Measurements from ENCODE around the gene RARB.

Gene RARB

DNA sequence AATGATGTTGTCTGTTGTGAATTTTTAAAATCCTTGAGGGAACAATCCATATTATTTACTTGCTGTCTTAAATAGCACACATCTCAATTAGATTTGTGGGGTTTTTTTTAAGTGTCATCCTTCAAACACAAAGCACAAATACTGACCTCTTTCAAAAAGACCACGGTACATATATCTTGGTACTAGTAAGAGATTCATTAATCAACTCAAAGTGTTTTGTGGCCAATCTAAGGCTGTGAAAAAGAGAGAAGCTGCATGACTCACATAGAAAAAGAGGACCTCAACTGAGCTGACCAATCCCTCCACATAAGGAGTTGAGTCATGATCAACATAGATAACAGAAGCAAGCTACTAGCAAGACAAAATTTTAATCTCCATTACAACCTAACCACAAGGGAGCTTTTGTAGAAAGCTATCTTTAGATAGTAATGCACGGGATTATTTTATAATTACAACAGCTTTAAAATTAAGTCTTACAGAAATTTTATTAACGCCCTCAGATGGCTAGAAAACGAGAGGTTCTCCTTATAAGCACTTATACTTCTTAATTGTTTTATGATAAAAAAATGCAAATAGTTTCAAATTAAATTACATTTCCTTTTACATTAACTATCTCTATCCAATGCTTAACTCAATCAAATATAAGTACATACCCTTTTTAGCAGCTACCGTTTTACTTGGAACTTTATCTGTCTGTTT lies 176.2 kb downstream of the RARB start:
- peak; percentile 91 for ATAC-seq

GRCh38 chr3:25610167-25610566 lies 182.1 kb downstream of the RARB start:
- TF ChIP-seq ARNTL (CRISPR knock-in tag; IDR thresholded peaks at IDR 0.05; ENCODE audit: borderline replicate concordance, low read depth) (no peak), ZFP30 (CRISPR knock-in tag; IDR thresholded peaks at IDR 0.05) (no peak), ESRRG (CRISPR knock-in tag; IDR thresholded peaks at IDR 0.05) (no peak)
- TF ChIP-seq, protein P1, sequence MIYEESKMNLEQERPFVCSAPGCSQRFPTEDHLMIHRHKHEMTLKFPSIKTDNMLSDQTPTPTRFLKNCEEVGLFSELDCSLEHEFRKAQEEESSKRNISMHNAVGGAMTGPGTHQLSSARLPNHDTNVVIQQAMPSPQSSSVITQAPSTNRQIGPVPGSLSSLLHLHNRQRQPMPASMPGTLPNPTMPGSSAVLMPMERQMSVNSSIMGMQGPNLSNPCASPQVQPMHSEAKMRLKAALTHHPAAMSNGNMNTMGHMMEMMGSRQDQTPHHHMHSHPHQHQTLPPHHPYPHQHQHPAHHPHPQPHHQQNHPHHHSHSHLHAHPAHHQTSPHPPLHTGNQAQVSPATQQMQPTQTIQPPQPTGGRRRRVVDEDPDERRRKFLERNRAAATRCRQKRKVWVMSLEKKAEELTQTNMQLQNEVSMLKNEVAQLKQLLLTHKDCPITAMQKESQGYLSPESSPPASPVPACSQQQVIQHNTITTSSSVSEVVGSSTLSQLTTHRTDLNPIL (CRISPR knock-in tag; IDR thresholded peaks at IDR 0.05; ENCODE audit: low read depth), result no peak
- TF ChIP-seq, protein P2, sequence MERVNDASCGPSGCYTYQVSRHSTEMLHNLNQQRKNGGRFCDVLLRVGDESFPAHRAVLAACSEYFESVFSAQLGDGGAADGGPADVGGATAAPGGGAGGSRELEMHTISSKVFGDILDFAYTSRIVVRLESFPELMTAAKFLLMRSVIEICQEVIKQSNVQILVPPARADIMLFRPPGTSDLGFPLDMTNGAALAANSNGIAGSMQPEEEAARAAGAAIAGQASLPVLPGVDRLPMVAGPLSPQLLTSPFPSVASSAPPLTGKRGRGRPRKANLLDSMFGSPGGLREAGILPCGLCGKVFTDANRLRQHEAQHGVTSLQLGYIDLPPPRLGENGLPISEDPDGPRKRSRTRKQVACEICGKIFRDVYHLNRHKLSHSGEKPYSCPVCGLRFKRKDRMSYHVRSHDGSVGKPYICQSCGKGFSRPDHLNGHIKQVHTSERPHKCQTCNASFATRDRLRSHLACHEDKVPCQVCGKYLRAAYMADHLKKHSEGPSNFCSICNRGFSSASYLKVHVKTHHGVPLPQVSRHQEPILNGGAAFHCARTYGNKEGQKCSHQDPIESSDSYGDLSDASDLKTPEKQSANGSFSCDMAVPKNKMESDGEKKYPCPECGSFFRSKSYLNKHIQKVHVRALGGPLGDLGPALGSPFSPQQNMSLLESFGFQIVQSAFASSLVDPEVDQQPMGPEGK (CRISPR knock-in tag; IDR thresholded peaks at IDR 0.05; ENCODE audit: borderline replicate concordance), result no peak
- no peak for ATAC-seq

More for the DNA sequence above, 176.2 kb downstream of the RARB start:
- no peak for TF ChIP-seq CSDC2 (CRISPR knock-in tag; IDR thresholded peaks at IDR 0.05)
- peak; percentile 38 for TF ChIP-seq ISL1 (CRISPR knock-in tag; IDR thresholded peaks at IDR 0.05)

GRCh38 chr3:25610779-25611178 lies 182.7 kb downstream of the RARB start:
- ATAC-seq, result no peak
- TF ChIP-seq ESRRG (CRISPR knock-in tag; IDR thresholded peaks at IDR 0.05), result no peak
- no peak for TF ChIP-seq TOX (CRISPR knock-in tag; IDR thresholded peaks at IDR 0.05; ENCODE audit: borderline replicate concordance)
- TF ChIP-seq ZNF8 (CRISPR knock-in tag; IDR thresholded peaks at IDR 0.05), result no peak
- TF ChIP-seq, protein P1 (CRISPR knock-in tag; IDR thresholded peaks at IDR 0.05; ENCODE audit: low read depth), result no peak
- TF ChIP-seq TSHZ2 (CRISPR knock-in tag; IDR thresholded peaks at IDR 0.05), result no peak
- TF ChIP-seq SNAI2 (CRISPR knock-in tag; IDR thresholded peaks at IDR 0.05), result no peak
- no peak for TF ChIP-seq BACH2 (CRISPR knock-in tag; IDR thresholded peaks at IDR 0.05; ENCODE audit: borderline replicate concordance)
- TF ChIP-seq, protein P3, sequence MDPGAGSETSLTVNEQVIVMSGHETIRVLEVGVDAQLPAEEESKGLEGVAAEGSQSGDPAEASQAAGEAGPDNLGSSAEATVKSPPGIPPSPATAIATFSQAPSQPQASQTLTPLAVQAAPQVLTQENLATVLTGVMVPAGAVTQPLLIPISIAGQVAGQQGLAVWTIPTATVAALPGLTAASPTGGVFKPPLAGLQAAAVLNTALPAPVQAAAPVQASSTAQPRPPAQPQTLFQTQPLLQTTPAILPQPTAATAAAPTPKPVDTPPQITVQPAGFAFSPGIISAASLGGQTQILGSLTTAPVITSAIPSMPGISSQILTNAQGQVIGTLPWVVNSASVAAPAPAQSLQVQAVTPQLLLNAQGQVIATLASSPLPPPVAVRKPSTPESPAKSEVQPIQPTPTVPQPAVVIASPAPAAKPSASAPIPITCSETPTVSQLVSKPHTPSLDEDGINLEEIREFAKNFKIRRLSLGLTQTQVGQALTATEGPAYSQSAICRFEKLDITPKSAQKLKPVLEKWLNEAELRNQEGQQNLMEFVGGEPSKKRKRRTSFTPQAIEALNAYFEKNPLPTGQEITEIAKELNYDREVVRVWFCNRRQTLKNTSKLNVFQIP (CRISPR knock-in tag; IDR thresholded peaks at IDR 0.05; ENCODE audit: borderline replicate concordance, low read depth), result no peak

- no peak for ATAC-seq
- TF ChIP-seq ESRRG (CRISPR knock-in tag; IDR thresholded peaks at IDR 0.05), result no peak
- TF ChIP-seq TOX (CRISPR knock-in tag; IDR thresholded peaks at IDR 0.05; ENCODE audit: borderline replicate concordance), result no peak
- TF ChIP-seq CSDC2 (CRISPR knock-in tag; IDR thresholded peaks at IDR 0.05), result no peak
- TF ChIP-seq PPARA (CRISPR knock-in tag; IDR thresholded peaks at IDR 0.05; ENCODE audit: borderline replicate concordance), result no peak
- TF ChIP-seq ZNF70 (CRISPR knock-in tag; IDR thresholded peaks at IDR 0.05), result no peak
- TF ChIP-seq OSR1 (CRISPR knock-in tag; IDR thresholded peaks at IDR 0.05), result no peak
- TF ChIP-seq ZNF565 (CRISPR knock-in tag; conservative IDR thresholded peaks at IDR 0.05; ENCODE audit: low read depth), result no peak
- TF ChIP-seq ARNTL (CRISPR knock-in tag; IDR thresholded peaks at IDR 0.05; ENCODE audit: borderline replicate concordance, low read depth), result no peak
- no peak for TF ChIP-seq GLIS3 (CRISPR knock-in tag; IDR thresholded peaks at IDR 0.05)
- TF ChIP-seq ISL1 (CRISPR knock-in tag; IDR thresholded peaks at IDR 0.05), result no peak
- TF ChIP-seq ZC3H10 (CRISPR knock-in tag; IDR thresholded peaks at IDR 0.05), result no peak
- no peak for TF ChIP-seq TSHZ2 (CRISPR knock-in tag; IDR thresholded peaks at IDR 0.05)
- TF ChIP-seq ZNF8 (CRISPR knock-in tag; IDR thresholded peaks at IDR 0.05), result no peak
- TF ChIP-seq, protein P3 (CRISPR knock-in tag; IDR thresholded peaks at IDR 0.05; ENCODE audit: borderline replicate concordance, low read depth), result no peak
- no peak for TF ChIP-seq RARB (CRISPR knock-in tag; IDR thresholded peaks at IDR 0.05)
- TF ChIP-seq SNAI2 (CRISPR knock-in tag; IDR thresholded peaks at IDR 0.05), result no peak
Observed at GRCh38 chr3:25611193-25611592, 183.1 kb downstream of the RARB start.

Measured in SK-N-SH treated with all-trans-retinoic acid at 6 μM for 48 hours (cell line).